Activated naive CD8-positive, alpha-beta T cell treated with anti-CD3 and anti-CD28 coated beads, Interleukin-2, amount 50 U/mL, for 24 hours (primary cell): ENCODE results near the gene DDAH1.

Source experiments
- ATAC-seq: fragments of 150-1000 bp; cut with Tn5 transposase; one replicate; pipeline ENCODE4 v1.10.0; 2021
- DNase-seq: peaks from one replicate; pipeline ENCODE4 v3.0.0; 2021
- H3K27ac Mint-ChIP-seq: one replicate; pipeline ENCODE4 v1.8.0; 2021; ENCODE audit warnings: mild to moderate bottlenecking, mixed read lengths
- H3K27me3 Mint-ChIP-seq: one replicate; pipeline ENCODE4 v1.8.0; 2021; ENCODE audit warnings: mixed read lengths
- H3K36me3 Mint-ChIP-seq: one replicate; pipeline ENCODE4 v1.8.0; 2021; ENCODE audit warnings: low read depth, mixed read lengths
- H3K4me1 Mint-ChIP-seq: one replicate; pipeline ENCODE4 v1.8.0; 2021; ENCODE audit warnings: mixed read lengths
- H3K4me3 Mint-ChIP-seq: one replicate; pipeline ENCODE4 v1.8.0; 2021; ENCODE audit warnings: mild to moderate bottlenecking, moderate library complexity, mixed read lengths
- H3K9me3 Mint-ChIP-seq: one replicate; pipeline ENCODE4 v1.8.0; 2021; ENCODE audit warnings: mixed read lengths

DDAH1 gene

GRCh38 chr1:85295654-85296053, 169.3 kb downstream of the DDAH1 start:
- Mint-ChIP-seq H3K9me3 (no peaks in the 10 kb centered on the region), H3K4me1 (peaks cover 34% of the 10 kb centered on the region), H3K4me3 (no peak overlapping the region), H3K27me3 (peaks cover 27% of the 10 kb centered on the region), H3K36me3 (peaks cover 2% of the 10 kb centered on the region), H3K27ac (no peak overlapping the region)
- no peak for DNase-seq
- ATAC-seq, result no peak

- peaks cover 41% of the 10 kb centered on the region for H3K4me1 Mint-ChIP-seq
- DNase-seq (no peak), ATAC-seq (no peak)
- no peaks in the 10 kb centered on the region for H3K9me3 Mint-ChIP-seq
- H3K27ac Mint-ChIP-seq, result no peak overlapping the region
- H3K4me3 Mint-ChIP-seq, result no peak overlapping the region
- peaks cover 23% of the 10 kb centered on the region for H3K27me3 Mint-ChIP-seq
- H3K36me3 Mint-ChIP-seq, result peaks cover 2% of the 10 kb centered on the region
These were observed 169.9 kb downstream of the DDAH1 start for GRCh38 chr1:85295006-85295431.

- no peak overlapping the region for H3K27ac Mint-ChIP-seq
- peaks cover 11% of the 10 kb centered on the region for H3K27me3 Mint-ChIP-seq
- DNase-seq (no peak), ATAC-seq (no peak)
- H3K9me3 Mint-ChIP-seq, result no peaks in the 10 kb centered on the region
- H3K4me1 Mint-ChIP-seq, result peaks cover 22% of the 10 kb centered on the region
- H3K36me3 Mint-ChIP-seq, result no peaks in the 10 kb centered on the region
- no peak overlapping the region for H3K4me3 Mint-ChIP-seq
These were observed 174.1 kb downstream of the DDAH1 start for GRCh38 chr1:85290826-85291225.

GRCh38 chr1:85289848-85290335, 175.1 kb downstream of the DDAH1 start:
- Mint-ChIP-seq H3K36me3 (no peaks in the 10 kb centered on the region), H3K4me1 (peaks cover 20% of the 10 kb centered on the region), H3K9me3 (no peaks in the 10 kb centered on the region), H3K27me3 (peaks cover 8% of the 10 kb centered on the region), H3K27ac (no peak overlapping the region), H3K4me3 (no peak overlapping the region)
- no peak for DNase-seq
- peak; percentile 50 for ATAC-seq

- DNase-seq (peak; percentile 29), ATAC-seq (peak; percentile 94)
- no peaks in the 10 kb centered on the region for H3K36me3 Mint-ChIP-seq
- no peaks in the 10 kb centered on the region for H3K9me3 Mint-ChIP-seq
- peak overlapping the region; percentile 60 for H3K4me3 Mint-ChIP-seq
- no peak overlapping the region for H3K27ac Mint-ChIP-seq
- peaks cover 15% of the 10 kb centered on the region for H3K4me1 Mint-ChIP-seq
- H3K27me3 Mint-ChIP-seq, result peaks cover 10% of the 10 kb centered on the region
These were observed 175.6 kb downstream of the DDAH1 start for GRCh38 chr1:85289207-85289847.

- peaks cover 2% of the 10 kb centered on the region for H3K27me3 Mint-ChIP-seq
- H3K4me1 Mint-ChIP-seq, result peaks cover 6% of the 10 kb centered on the region
- no peak overlapping the region for H3K4me3 Mint-ChIP-seq
- no peaks in the 10 kb centered on the region for H3K36me3 Mint-ChIP-seq
- H3K27ac Mint-ChIP-seq, result no peak overlapping the region
- ATAC-seq (no peak), DNase-seq (no peak)
- H3K9me3 Mint-ChIP-seq, result no peaks in the 10 kb centered on the region
These were observed 180.8 kb downstream of the DDAH1 start for GRCh38 chr1:85284202-85284601.

GRCh38 chr1:85283475-85284199, 181.3 kb downstream of the DDAH1 start:
- Mint-ChIP-seq H3K4me3 (no peak overlapping the region), H3K36me3 (no peaks in the 10 kb centered on the region), H3K27ac (no peak overlapping the region), H3K27me3 (peaks cover 2% of the 10 kb centered on the region), H3K9me3 (no peaks in the 10 kb centered on the region), H3K4me1 (peaks cover 11% of the 10 kb centered on the region)
- DNase-seq (no peak), ATAC-seq (no peak)

- H3K27me3 Mint-ChIP-seq, result peaks cover 2% of the 10 kb centered on the region
- no peak for ATAC-seq
- H3K27ac Mint-ChIP-seq, result no peak overlapping the region
- H3K36me3 Mint-ChIP-seq, result no peaks in the 10 kb centered on the region
- no peak overlapping the region for H3K4me3 Mint-ChIP-seq
- H3K4me1 Mint-ChIP-seq, result peaks cover 14% of the 10 kb centered on the region
- no peak for DNase-seq
- H3K9me3 Mint-ChIP-seq, result no peaks in the 10 kb centered on the region
These were observed 182.5 kb downstream of the DDAH1 start for GRCh38 chr1:85282424-85282823.

GRCh38 chr1:85280636-85281035, 184.3 kb downstream of the DDAH1 start:
- ATAC-seq (no peak), DNase-seq (no peak)
- peaks cover 2% of the 10 kb centered on the region for H3K27me3 Mint-ChIP-seq
- no peaks in the 10 kb centered on the region for H3K9me3 Mint-ChIP-seq
- H3K36me3 Mint-ChIP-seq, result no peaks in the 10 kb centered on the region
- no peak overlapping the region for H3K27ac Mint-ChIP-seq
- H3K4me3 Mint-ChIP-seq, result no peak overlapping the region
- peaks cover 17% of the 10 kb centered on the region for H3K4me1 Mint-ChIP-seq

GRCh38 chr1:85279458-85280080, 185.4 kb downstream of the DDAH1 start:
- DNase-seq (no peak), ATAC-seq (no peak)
- Mint-ChIP-seq H3K4me3 (no peak overlapping the region), H3K4me1 (peaks cover 28% of the 10 kb centered on the region), H3K36me3 (peaks cover 2% of the 10 kb centered on the region), H3K9me3 (no peaks in the 10 kb centered on the region), H3K27ac (no peak overlapping the region), H3K27me3 (peaks cover under 1% of the 10 kb centered on the region)

GRCh38 chr1:85278853-85279314, 186.1 kb downstream of the DDAH1 start:
- Mint-ChIP-seq H3K4me3 (no peak overlapping the region), H3K9me3 (no peaks in the 10 kb centered on the region), H3K4me1 (peaks cover 35% of the 10 kb centered on the region), H3K27me3 (no peaks in the 10 kb centered on the region), H3K27ac (peak overlapping the region; percentile 10), H3K36me3 (peaks cover 3% of the 10 kb centered on the region)
- no peak for ATAC-seq
- peak; percentile 39 for DNase-seq

- no peak overlapping the region for H3K27ac Mint-ChIP-seq
- H3K4me3 Mint-ChIP-seq, result no peak overlapping the region
- DNase-seq (no peak), ATAC-seq (no peak)
- peaks cover 46% of the 10 kb centered on the region for H3K4me1 Mint-ChIP-seq
- no peaks in the 10 kb centered on the region for H3K9me3 Mint-ChIP-seq
- H3K27me3 Mint-ChIP-seq, result no peaks in the 10 kb centered on the region
- H3K36me3 Mint-ChIP-seq, result peaks cover 11% of the 10 kb centered on the region
These were observed 187.2 kb downstream of the DDAH1 start for GRCh38 chr1:85277802-85278201.

- Mint-ChIP-seq H3K27me3 (no peaks in the 10 kb centered on the region), H3K27ac (peak overlapping the region; percentile 78), H3K9me3 (no peaks in the 10 kb centered on the region), H3K4me1 (peaks cover 49% of the 10 kb centered on the region), H3K4me3 (peak overlapping the region; percentile 86), H3K36me3 (peaks cover 14% of the 10 kb centered on the region)
- no peak for DNase-seq
- ATAC-seq, result no peak
These were observed 187.8 kb downstream of the DDAH1 start for GRCh38 chr1:85276978-85277639.

GRCh38 chr1:85276215-85276977, 188.6 kb downstream of the DDAH1 start, which contains the start of gene BCL10:
TSS of gene BCL10 (minus strand) at chr1:85276632. CDS start at chr1:85276352, 280 bp downstream.
- Mint-ChIP-seq H3K4me1 (peaks cover 51% of the 10 kb centered on the region), H3K27me3 (no peaks in the 10 kb centered on the region), H3K4me3 (peak within 1 kb of the TSS; percentile 86)

More at GRCh38 chr1:85276215-85276977, 188.6 kb downstream of the DDAH1 start, which contains the start of gene BCL10:
- no peaks in the 10 kb centered on the region for H3K9me3 Mint-ChIP-seq
- DNase-seq (peak; percentile 97), ATAC-seq (peak; percentile 99)
- H3K27ac Mint-ChIP-seq, result peak within 1 kb of the TSS; percentile 89
- H3K36me3 Mint-ChIP-seq, result peaks cover 20% of the 10 kb centered on the region
